SKM-1 treated with dmso at 0.1 percent for 144 hours (cell line): ENCODE measurements around the gene ZNF331.
A peak's percentile ranks its signal among the peaks of the same experiment; 100 is the strongest.
"Not testable (repeated sequence)": the region's sequence is repeated elsewhere in the genome, so short reads cannot be mapped to it uniquely, and the experiment has no call there.

ENCODE experiments used
- DNase-seq: peaks from one replicate; lab custom pipeline; 2025; ENCODE audit not compliant: unreplicated experiment; lab: John Stamatoyannopoulos, UW

Gene ZNF331

DNA sequence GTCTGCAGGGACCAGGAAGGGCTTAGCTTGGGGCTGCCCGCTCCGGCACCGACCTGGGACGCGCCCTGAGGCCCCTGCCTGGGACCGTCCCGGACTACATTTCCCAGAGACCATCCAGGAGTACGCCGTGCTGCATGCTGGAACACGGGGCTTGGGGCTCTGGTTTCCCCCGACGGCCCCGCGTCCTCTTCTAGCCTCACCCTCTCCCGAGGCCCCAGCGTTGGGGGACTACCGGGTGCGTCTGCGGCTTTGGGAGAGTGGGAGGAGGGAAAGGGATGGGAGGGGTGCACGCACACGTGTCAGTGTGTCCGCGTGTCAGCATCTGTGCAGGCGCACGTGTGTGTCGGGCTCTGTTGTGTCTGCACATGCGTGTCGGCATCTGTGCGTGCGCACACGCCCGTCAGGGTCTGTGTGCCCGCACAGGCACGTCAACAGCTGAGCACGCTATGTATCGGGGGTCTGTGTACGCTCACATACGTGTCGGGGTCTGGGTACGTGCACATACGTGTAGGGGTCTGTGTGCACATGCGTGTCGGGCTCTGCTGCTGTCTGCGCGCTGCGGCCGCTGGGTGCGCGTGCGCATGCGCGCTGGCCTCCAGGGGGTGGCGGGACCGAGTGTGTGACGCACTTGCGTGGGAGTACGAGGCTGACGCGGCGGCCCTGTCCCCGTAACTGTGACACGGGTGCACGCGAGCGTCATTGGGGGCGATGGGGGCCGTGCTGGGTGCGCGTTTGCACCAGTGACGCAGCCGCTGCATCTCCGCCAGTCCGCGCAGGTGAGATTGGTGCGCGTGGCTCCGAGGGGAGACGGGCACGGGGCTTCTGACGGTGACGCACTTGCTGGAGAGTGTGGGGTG, at the start of gene ZNF331:
Gene ZNF331 (plus strand): TSS at position 625 of the 857 bp plus-strand sequence. CDS start 31,232 bp downstream, outside the sequence.
- DNase-seq: no peak

DNA sequence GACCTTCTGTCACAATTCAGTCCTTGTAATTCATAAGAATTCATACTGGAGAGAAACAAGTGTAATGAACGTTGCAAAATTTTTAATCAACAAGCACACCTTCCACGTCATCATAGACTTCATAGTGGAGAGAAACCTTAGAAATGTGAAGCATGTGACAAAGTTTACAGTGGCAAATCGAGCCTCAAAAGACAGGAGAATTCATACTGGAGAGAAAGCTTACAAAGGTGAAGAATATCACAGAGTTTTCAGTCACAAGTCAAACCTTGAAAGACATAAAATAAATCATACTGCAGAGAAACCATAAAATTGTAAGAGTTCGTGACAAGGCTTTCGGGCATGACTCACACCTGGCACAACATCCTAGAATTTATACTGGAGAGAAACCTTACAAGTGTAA, 45.8 kb upstream of the ZNF331 start:
- DNase-seq: no peak

DNA sequence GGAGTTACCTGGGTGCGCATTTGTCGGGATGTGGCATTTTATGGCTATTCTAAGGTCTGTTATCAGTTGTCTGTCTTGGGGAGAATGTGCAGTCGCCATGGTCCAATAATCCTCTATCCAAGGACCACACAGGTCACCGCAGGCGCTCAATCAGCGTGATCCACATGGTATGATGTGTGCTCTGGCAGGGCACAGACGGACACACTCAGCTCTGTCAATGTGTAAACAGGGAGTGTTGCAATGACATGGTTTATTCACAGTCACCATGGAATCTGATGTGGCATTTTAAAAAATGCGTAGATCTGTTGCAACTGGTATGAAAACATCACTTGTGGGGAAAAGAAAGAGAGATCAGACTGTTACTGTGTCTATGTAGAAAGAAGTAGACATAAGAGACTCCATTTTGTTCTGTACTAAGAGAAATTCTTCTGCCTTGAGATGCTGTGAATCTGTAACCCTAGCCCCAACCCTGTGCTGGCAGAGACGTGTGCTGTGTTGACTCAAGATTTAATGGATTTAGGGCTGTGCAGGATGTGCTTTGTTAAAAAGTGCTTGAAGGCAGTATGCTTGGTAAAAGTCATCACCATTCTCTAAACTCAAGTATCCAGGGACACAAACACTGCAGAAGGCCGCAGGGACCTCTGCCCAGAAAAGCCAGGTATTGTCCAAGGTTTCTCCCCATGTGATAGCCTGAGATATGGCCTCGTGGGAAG, 40.5 kb upstream of the ZNF331 start:
- not testable (repeated sequence) for DNase-seq

DNA sequence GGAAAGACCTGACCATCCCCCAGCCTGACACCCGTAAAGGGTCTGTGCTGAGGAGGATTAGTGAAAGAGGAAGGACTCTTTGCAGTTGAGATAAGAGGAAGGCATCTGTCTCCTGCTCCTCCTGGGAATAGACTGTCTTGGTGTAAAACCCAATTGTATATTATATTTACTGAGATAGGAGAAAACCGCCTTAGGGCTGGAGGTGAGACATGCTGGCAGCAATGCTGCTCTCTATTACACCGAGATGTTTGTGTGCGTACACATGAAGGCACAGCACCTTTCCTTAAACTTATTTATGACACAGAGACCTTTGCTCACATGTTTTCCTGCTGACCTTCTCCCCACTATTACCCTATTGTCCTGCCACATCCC, 39.9 kb upstream of the ZNF331 start:
- not testable (repeated sequence) for DNase-seq

DNA sequence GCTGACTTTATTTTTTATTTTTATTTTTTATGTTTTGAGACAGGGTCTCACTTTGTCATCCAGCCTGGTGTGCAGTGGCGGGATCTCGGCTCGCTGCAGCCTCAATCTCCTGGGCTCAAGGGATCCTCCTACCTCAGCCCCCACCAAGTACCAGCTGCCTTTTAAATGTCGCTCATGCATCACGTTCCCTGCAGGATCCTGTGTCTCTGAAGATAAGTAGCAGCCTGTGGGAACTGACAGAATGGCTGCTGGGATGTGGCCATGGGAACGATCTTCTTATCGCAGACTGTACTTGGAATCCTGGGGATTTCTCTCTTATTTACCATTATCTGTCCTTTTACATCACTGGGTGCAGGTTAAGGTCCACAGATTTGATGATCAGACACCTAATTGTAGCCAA, 34.8 kb upstream of the ZNF331 start:
- DNase-seq: not testable (repeated sequence)

DNA sequence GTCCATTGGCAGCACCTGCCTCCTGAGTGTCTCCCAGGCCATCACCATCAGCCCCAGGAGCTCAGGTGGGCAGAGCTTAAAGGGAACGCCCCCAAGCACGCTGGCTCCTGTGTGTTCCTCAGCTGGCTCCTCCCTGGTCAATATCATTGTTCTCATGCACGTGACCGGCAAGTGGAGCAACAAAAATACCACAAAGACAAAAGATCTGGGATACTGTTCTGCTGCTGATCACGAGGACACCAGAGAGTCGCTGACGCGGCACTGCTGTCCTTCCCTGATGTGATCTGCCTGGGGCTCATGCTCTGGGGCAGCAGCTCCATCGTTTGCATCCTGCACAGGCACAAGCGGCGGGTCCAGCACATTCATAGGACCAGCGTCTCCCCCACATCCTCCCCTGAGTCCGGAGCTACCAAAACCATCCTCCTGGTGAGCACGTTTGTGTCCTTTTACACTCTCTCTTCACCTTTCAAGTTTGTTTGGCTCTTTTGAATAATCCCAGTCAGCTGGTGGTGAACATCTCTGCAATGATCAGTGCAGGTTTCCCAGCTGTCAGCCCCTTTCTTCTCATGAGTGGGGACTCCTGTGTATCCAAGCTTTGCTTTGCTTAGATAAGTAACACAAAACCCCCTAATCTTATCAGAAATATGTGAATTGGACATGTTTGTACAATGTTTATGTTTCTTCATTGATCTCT, 34.1 kb upstream of the ZNF331 start:
- DNase-seq: not testable (repeated sequence)

DNA sequence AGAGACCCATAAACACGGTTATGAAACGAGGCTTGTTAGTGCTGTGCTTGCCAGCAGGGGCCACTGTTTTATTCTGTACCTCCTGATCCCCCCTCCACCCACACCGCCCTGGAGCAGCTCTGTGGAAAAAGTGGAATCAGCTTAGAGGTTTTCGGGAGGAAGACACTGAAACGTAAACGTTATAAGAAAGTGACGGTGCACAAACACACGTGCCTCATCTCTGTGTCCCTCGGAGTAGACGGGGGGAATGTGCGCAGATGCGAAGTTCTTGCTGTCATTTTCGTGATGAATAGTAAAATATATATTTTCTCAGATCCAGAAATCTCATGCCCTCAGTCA, 33.6 kb upstream of the ZNF331 start:
- not testable (repeated sequence) for DNase-seq

DNA sequence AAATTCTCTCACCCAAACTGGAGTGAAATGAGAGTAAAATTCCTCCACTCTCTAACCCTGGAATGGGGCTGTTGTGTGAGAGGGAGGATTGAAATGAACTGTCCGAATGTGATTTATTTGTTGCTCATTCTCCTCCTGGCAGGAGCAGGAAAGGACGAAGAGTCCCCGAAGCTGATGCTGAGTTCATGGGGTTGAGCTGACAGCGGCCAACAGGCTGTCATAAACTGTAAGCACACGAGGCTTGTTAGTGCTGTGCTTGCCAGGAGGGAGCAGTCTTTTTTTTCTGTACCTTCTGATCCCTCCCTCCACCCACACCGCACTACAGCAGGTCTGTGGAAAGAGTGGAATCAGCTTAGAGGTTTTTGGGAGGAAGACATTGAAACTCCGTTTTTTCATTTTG, 33.1 kb upstream of the ZNF331 start:
- DNase-seq: no peak

DNA sequence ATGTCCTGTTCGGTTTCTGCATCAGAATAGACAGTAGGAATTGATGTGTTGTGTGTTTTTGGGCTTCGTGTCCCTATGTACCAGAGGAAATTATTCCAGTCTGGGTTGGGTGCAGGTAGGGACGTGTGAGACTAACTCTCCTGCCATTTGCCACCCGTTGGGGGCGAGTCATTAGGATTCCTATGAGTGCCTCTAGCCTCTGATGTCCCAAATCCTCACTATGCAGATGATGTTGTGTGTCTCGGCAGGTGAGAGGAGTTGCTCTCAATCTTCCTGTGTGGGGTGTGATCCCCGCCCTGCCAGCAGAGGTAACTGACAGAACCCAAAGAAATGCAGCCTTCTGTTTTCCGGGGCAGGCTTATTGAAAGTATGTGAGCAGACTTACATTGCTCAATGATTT, 31.2 kb upstream of the ZNF331 start:
- no peak for DNase-seq

DNA sequence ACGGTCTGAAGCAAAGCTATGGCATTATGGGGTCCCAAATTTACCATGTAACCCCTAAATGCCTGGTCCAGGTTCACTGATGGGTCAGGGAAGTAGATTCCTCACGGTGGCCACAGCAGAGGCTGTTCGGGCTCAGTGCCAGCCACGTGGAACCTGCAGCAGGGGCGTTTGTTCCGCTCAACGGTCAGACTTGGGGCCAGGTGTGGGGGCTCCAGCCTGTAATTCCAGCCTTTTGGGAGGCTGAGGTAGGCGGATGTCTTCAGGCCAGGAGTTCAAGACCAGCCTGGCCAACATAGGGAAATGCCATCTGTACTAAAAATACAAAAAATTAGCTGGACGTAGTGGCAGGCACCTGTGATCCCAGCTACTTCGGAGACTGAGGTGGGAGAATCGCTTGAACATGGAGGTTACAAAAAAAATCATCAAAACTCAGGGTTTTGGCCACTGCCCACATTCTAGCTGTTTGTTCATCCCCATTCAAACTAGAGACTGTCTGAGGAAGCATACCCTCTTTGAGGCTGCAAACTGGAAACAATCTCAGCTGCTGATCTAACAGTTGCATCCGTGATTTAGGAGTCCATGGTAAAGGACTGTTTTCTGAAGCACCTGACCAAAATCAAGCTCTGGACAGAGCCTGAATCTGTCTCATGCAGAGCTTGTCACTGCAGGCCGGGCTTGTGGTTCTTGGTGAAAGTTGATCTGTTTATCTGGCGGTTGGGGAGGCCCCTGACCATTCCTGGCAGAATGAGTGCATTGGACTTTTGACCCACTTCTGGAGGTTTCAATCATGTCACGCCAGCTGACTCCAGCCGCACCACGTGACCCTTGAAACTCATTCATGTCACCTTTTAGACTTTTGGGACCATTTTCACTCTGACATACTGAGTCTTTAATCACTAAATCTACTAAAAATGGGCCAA, 30.2 kb upstream of the ZNF331 start:
- DNase-seq: no peak

DNA sequence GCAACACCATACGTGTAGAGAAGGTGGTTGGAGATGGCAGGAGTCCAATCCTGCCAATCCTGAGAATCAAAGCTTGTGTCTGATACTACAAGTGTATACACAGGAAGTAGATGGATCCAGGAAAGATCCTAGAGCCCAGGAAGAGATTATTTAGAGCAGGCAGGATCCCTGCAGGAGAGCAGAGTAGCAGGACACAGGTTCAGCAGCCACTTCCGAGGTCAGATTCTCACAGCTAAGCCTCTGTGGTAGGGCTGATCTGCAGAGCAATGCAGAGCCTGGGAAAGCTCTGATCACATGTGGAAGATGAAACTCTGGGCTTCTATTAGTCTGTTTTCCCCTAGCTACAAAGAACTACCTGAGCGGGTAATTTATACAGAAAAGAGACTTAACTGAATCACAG, 28.5 kb upstream of the ZNF331 start:
- DNase-seq: no peak

DNA sequence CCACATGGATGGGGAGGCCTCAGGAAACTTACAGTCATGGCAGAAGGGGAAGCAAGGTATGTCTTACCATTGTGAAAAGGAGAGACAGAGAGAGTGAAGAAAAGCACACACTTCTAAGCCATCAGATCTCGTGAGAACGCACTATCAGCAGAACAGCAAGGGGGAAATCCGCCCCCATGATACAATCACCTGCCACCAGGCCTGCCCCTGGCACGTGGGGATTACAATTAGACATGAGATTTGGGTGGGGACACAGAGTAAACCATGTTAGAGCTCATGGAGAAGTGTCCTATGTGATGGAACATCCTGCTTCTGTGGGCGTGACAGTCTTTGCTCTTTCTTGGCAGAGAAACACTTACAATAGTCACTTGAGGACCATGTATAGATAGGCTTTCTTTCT, 28.1 kb upstream of the ZNF331 start:
- DNase-seq: no peak

DNA sequence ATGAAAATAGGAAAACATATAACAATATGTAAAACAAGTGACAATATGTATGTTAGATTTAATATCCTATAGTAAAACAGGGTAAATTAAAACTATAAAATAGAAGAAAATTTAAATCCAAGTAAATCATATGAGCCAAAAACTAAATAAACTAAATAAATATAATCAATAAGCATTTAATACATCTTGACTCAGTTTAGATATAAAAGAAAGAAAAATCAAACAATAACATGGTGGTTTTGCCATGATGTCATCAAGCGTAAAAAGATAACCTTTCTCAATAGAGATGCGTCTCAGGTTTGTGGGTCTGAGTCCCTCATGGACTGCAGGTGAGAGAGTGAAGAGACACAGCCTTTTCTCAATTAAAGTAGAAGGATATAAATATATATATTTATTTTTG, 26.6 kb upstream of the ZNF331 start:
- no peak for DNase-seq

DNA sequence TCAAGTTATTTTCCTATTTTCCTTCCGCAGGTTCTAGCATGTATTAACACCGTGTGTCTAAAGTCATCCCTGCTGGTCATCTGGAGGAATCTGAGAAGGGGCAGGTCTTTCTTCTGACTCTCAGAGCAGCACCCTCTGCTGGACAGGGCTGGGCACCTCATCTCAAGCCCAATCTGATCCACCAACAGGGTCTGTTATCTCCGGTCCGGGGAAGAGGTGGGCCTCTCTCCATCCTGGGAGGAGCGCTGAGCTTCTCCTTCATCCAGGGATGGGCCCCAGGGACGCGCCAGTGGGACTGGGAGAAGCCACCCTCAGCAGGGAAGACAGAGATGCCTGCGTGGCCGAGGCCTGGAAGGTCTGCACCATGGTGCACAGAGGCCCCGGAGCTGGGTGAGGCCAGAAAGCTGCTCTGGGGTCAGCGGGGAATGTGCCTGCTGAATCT, 26.0 kb upstream of the ZNF331 start:
- peak; percentile 20 for DNase-seq

DNA sequence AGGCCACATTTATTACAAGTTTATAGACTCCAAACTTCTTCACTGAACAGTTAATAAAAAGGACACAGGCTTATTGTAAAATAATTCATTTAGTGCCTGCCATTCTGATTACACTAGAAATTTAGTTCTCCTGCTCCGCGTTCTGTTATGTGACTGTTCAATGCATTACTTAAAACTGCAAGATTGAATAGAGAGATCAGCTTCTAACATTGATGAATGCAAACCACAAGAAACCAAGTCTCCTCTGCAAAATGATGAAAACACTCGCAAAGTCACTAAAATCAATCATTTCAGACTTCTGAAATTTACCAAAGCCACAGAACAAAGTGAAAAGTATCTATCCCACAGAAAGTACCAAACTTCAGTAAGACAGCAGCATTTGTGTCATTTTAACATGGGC, 22.9 kb upstream of the ZNF331 start:
- DNase-seq: not testable (repeated sequence)

DNA sequence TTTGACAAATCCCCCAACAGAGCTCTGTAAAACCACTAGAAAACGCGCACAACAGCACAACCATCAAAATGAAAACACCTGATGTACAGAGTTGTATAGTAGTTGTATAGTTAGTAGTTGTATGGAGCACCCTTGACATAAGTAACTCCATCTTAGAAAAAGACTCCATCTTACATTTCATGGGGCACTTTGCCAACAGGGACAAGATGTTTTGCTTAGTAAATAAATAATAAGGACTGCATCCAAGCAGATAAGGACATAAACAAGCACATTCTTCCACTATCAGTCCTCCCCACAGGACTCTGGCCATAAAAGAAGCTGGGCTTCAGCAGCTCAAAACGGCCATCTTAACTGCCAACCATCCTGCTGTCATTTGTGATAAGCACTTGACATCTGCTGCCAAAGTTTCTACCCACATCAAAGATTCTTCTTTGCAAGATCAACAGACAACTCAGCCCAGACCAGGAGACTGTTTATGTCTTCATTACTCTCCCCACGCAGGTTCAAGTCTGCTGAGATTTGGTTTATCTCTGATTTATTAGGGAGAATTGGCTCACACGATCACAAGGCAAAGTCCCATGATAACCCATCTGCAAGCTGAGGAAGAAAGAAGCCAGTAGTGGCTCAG, 20.7 kb upstream of the ZNF331 start:
- DNase-seq: no peak

DNA sequence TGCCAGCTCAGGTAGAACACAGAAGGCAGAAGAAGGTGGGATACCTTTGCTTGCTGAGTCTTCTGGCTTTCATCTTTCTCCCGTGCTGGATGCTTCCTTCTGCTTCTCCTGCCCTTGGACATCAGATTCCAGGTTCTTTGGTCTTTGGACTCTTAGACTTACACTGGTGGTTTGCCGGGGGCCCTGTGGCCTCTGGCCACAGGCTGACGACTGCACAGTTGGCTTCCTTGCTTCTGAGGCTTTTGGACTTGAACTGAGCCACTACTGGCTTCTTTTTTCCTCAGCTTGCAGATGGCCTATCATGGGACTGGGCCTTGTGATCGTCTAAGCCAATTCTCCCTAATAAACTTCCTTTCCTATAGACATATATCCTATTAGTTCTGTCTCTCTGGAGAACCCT, 19.8 kb upstream of the ZNF331 start:
- no peak for DNase-seq

DNA sequence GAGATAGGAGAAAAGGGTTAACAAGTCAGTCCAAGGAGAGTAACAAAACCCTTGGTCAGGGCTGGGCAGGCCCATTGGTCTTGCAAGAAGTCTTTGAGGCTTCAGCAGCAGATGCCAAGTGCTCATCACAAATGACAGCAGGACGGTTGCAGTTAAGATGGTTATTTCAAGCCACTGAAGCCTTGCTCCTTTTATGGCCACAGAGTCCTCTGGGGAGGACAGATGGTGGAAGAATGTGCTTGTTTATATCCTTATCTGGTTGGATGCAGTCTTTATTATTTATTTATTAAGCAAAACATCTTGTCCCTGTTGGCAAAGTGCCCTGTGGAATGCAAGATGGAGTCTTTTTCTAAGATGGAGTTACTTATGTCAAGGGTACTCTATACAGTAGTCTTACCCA, 19.2 kb upstream of the ZNF331 start:
- DNase-seq: no peak

DNA sequence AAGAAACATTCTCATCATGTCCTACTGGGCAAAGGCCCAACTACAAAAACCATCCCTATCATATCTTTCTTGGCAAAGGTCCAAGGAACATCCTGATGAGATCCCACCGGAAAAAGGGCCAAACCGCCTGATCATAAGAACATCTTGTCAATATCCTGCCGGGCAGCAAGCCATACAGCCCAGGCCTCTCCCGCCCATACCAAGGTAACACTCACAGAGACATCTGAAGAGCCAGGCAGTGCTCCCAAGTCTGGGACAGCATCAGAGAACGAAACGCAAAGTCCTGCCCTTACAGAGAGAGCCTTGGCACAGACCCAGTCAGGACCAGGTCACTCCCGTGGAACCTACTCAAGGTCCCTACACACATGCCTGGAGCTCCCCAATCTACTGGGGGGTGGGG, 18.5 kb upstream of the ZNF331 start:
- no peak for DNase-seq

DNA sequence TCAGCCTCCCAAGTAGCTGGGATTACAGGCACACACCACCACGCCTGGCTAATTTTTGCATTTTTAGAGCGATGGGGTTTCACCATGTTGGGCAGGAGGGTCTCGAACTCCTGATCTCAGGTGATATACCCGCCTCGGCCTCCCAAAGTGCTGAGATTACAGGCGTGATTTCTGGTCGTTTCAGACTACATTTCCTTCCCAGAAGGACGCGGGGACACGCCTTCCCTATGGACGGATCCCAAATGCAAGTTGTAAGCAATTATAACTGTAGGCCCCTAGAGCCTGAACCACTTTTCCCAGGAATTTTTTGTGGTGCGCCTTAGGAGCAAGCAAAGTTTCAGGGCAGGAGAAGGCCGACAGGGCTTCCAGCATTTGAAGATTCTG, 17.8 kb upstream of the ZNF331 start:
- no peak for DNase-seq
